Heart left ventricle (tissue), 16 donors: Measurements from ENCODE around the gene NSUN7. TPM values are rescaled to one million over a fixed set of nuclear protein-coding genes. Genes with fewer than 3 reads are reported as not detected.

Experiments used
- ATAC-seq, 4 donors: fragments of 200-7000 bp; cut with Tn5 transposase; one replicate each; pipeline ENCODE4 v1.9.1; 2020 to 2022; ENCODE audit warnings: moderate library complexity in 4 of 4, mild to moderate bottlenecking in 3 of 4, moderate number of reproducible peaks in 1 of 4
- DNase-seq, 5 donors: peaks; one replicate each; pipeline ENCODE4 v3.0.0-alpha.2; 2020
- H3K27ac ChIP-seq, 12 donors: fragments of 200-600 bp; sonication (generic) in 4 of 12; one replicate each; pipeline versions ENCODE4 v1.5.0 to v1.8.0; 2016 to 2022; ENCODE audit warnings: mild to moderate bottlenecking in 2 of 12
- H3K27me3 ChIP-seq, 9 donors: fragments of 200-600 bp; sonication (generic) in 2 of 9; one replicate each; pipeline versions ENCODE4 v1.5.1 to v1.8.0; 2016 to 2022; ENCODE audit warnings: mild to moderate bottlenecking in 3 of 9
- H3K36me3 ChIP-seq, 9 donors: fragments of 200-600 bp; sonication (generic) in 2 of 9; one replicate each; pipeline versions ENCODE4 v1.5.0 to v1.8.0; 2018 to 2022; ENCODE audit warnings: mild to moderate bottlenecking in 2 of 9
- H3K4me1 ChIP-seq, 12 donors: fragments of 200-600 bp; sonication (generic) in 4 of 12; one replicate each; pipeline versions ENCODE4 v1.5.0 to v1.8.0; 2016 to 2022; ENCODE audit warnings: mild to moderate bottlenecking in 3 of 12
- H3K4me3 ChIP-seq, 12 donors: fragments of 200-600 bp; sonication (generic) in 4 of 12; one replicate each; pipeline versions ENCODE4 v1.5.0 to v1.8.0; 2017 to 2022; ENCODE audit warnings: mild to moderate bottlenecking in 9 of 12, moderate library complexity in 4 of 12
- H3K9me3 ChIP-seq, 12 donors: fragments of 200-600 bp; sonication (generic) in 4 of 12; one replicate each; pipeline versions ENCODE4 v1.5.0 to v1.8.0; 2016 to 2022; ENCODE audit warnings: mild to moderate bottlenecking in 1 of 12
- POLR2A ChIP-seq, 2 donors: fragments of 450-650 bp; IDR thresholded peaks; one replicate each; pipeline ENCODE4 v1.6.1; 2017; ENCODE audit warnings: antibody characterized with exemption in 2 of 2, mild to moderate bottlenecking in 2 of 2, moderate library complexity in 2 of 2
- WGBS, 4 donors: extraction: QIAGEN DNeasy Blood & Tissue Kit in 2 of 4; methylation state at CpG; one replicate each; pipeline versions ENCODE4 v1.1.5 to v1.1.7; 2013 to 2018; 5-methylcytosine and 5-hydroxymethylcytosine counted together
- intact Hi-C, 10 donors: fragments of 100-400 bp; cut with DNase I; formaldehyde crosslinking; loops; one replicate each; pipeline versions ENCODE4 v1.11.1 to v1.14.2; 2022
- polyA plus RNA-seq, 2 donors: library from polyadenylated mRNA; stranded (reverse); fragments of 200-250 nt; gene quantifications; one replicate each; pipeline ENCODE4 v1.2.3, GENCODE V29; 2013
- total RNA-seq, 9 donors: library from RNA; depleted of rRNA in 2 of 9; stranded (reverse); fragments of >200 nt in 2 of 9; fragmentation: NEBNext Ultra II Directional in 3 of 9; extraction: Animal tissue kit (Norgen Biotek cat#: 25700) in 3 of 9; gene quantifications; one replicate each; pipeline versions ENCODE4 v1.1.0 to v1.2.4, GENCODE V29; 2016 to 2023
- TF ChIP-seq, protein P1 (sequence below), 12 donors: fragments of 200-600 bp; sonication (generic) in 4 of 12; IDR thresholded peaks; one replicate each; pipeline versions ENCODE4 v1.5.0 to v1.8.0; 2018 to 2022; ENCODE audit warnings: antibody characterized with exemption in 12 of 12, mild to moderate bottlenecking in 5 of 12
- donor health status: ischemic (EF 13 %, LVEDD 7.1; RV severe dilation, severe dysfunction).
- donor health status: healthy with polysubstance abuse.
- donor health status: DM: no; HTN: yes; CAD: no.
- donor health status: DM: no; HTN: no; CAD: no.
- donor health status: ischemic (EF 25% LVEDD 6.9; RV normal size, moderate dysfunction).
- donor health status: ischemic (EF 25% LVEDD 5.7; RV mildly dilated, moderate dysfunction).
- donor health status: healthy.
- donor health status: DM: yes; HTN: yes; CAD: no.
- donor health status: ischemic (EF 35%, LVEDD 5.7; RV mildly dilated, moderate dysfunction).
- donor health status: nonischemic (EF 11% LVEDD 7.7; RV severe dilation, severe dysfunction).
- donor health status: DM: yes; HTN: yes; CAD: no.
- donor health status: PGD.
- donor health status: ischemic (EF 29% LVEDD 5.4; RV normal size, mild dysfunction).
- donor health status: nonischemic (EF 23%, LVEDD 6.1; RV moderate dilation, normal function).

The NSUN7 gene
- total and polyA plus RNA-seq, 11 donors = 0.04 to 1.4 (median 0.20) TPM; not detected in 3

DNA sequence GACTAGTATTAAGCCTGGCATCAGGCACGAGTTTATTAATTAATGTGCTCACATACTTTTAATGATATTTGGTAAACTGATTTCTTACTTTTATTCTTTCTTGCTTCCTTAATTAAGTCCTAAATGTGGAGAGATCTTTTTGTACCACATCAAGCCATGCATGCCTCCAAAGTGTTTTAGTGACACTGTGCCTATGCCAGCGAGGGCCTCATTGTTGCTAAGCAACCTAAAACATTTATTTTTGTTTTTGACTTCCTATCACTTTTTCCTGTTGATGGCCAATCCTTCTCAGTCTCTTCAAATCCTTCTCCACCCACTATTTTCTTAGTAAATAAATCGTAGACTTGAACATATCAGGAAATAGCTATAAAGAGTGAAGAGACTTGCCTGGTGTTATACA is 5.5 kb upstream of the NSUN7 start:
- DNase-seq (no peak), ATAC-seq (no peak)
- no peak for TF ChIP-seq POLR2A (IDR thresholded peaks at IDR 0.05)
- TF ChIP-seq, protein P1, sequence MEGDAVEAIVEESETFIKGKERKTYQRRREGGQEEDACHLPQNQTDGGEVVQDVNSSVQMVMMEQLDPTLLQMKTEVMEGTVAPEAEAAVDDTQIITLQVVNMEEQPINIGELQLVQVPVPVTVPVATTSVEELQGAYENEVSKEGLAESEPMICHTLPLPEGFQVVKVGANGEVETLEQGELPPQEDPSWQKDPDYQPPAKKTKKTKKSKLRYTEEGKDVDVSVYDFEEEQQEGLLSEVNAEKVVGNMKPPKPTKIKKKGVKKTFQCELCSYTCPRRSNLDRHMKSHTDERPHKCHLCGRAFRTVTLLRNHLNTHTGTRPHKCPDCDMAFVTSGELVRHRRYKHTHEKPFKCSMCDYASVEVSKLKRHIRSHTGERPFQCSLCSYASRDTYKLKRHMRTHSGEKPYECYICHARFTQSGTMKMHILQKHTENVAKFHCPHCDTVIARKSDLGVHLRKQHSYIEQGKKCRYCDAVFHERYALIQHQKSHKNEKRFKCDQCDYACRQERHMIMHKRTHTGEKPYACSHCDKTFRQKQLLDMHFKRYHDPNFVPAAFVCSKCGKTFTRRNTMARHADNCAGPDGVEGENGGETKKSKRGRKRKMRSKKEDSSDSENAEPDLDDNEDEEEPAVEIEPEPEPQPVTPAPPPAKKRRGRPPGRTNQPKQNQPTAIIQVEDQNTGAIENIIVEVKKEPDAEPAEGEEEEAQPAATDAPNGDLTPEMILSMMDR (IDR thresholded peaks at IDR 0.05) = no peak
- Histone ChIP-seq H3K27me3 (peaks cover 0 to 16% (median 6%) of the 10 kb centered on the region in 9 donors), H3K9me3 (no peaks in the 10 kb centered on the region), H3K4me1 (no peaks in the 10 kb centered on the region), H3K27ac (no peak overlapping the region), H3K36me3 (no peaks in the 10 kb centered on the region), H3K4me3 (no peak overlapping the region)
- WGBS, 4 donors = 38 to 49% (median 44%) methylated on average over 3 of the region's 3 CpGs
- intact Hi-C loops = no loop called here

DNA sequence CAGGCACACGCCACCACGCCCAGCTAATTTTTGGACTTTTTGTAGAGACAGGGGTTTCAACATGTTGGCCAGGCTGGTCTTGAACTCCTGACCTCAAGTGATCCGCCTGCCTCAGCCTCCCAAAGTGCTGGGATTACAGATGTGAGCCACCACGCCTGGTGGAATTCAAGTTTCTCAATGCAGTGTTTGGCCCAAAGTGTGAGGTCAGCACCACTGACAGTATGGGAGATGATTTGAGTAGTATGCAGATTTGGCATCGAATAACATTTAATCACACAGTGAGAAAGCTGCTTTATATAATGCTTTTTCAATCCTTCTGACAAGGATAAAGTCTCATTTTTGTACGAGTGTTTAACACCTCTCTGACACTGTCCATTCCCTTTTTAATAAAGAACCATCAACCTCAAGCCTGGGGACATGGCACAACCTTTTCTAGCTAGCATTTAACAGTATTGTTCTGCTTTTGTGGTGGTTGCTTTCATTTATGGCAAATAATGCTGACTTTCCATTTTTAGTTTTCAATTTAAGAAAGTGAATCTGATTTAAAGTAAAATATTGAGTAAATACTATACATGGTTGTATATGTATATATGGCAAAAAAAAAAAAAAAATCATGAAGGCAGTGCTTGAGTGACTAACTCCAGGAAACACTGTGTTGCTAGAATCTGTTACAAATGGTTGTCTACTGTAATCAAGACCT is 4.3 kb upstream of the NSUN7 start:
- H3K4me3 ChIP-seq = no peak overlapping the region
- ATAC-seq (no peak), DNase-seq (no peak)
- 79 to 86% (median 85%) methylated on average over 6 of the region's 6 CpGs for WGBS, 4 donors
- H3K36me3 ChIP-seq = no peaks in the 10 kb centered on the region
- peaks cover 0 to 28% (median 17%) of the 10 kb centered on the region in 9 donors for H3K27me3 ChIP-seq
- H3K27ac ChIP-seq = no peak overlapping the region
- peaks cover 0 to 12% (median 9%) of the 10 kb centered on the region in 12 donors for H3K4me1 ChIP-seq
- intact Hi-C loops = no loop called here
- TF ChIP-seq POLR2A (IDR thresholded peaks at IDR 0.05) = no peak
- TF ChIP-seq, protein P1 (IDR thresholded peaks at IDR 0.05) = no peak
- H3K9me3 ChIP-seq = no peaks in the 10 kb centered on the region

GRCh38 chr4:40747207-40747835 is 2.4 kb upstream of the NSUN7 start:
- DNase-seq = no peak
- Histone ChIP-seq H3K27me3 (peaks cover 0 to 37% (median 24%) of the 10 kb centered on the region in 9 donors), H3K9me3 (no peaks in the 10 kb centered on the region), H3K36me3 (no peaks in the 10 kb centered on the region), H3K4me3 (no peak overlapping the region), H3K4me1 (peaks cover 0 to 16% (median 11%) of the 10 kb centered on the region in 12 donors), H3K27ac (no peak overlapping the region)
- no peak for TF ChIP-seq POLR2A (IDR thresholded peaks at IDR 0.05)
- TF ChIP-seq, protein P1 (IDR thresholded peaks at IDR 0.05) = no peak
- intact Hi-C loops = no loop called here
- 76 to 93% (median 83%) methylated on average over 2 of the region's 2 CpGs for WGBS, 4 donors
- ATAC-seq = no peak

- Histone ChIP-seq H3K27me3 (peaks cover 0 to 45% (median 24%) of the 10 kb centered on the region in 9 donors), H3K4me3 (peak overlapping the region in 11 of 12 donors; percentile 26 to 61 (median 49)), H3K9me3 (no peaks in the 10 kb centered on the region), H3K27ac (no peak overlapping the region), H3K36me3 (no peaks in the 10 kb centered on the region), H3K4me1 (peaks cover 0 to 16% (median 11%) of the 10 kb centered on the region in 12 donors)
- ATAC-seq = no peak
- WGBS, 4 donors = 13 to 15% (median 15%) methylated on average over 30 of the region's 30 CpGs
- DNase-seq = no peak
- intact Hi-C loops = no loop called here
- no peak for TF ChIP-seq POLR2A (IDR thresholded peaks at IDR 0.05)
- TF ChIP-seq, protein P1 (IDR thresholded peaks at IDR 0.05) = no peak
Observed at GRCh38 chr4:40750461-40751258, 905 bp downstream of the NSUN7 start.
